ENCODE results near the gene PFAS. TPM values are rescaled to one million over a fixed set of nuclear protein-coding genes. Genes with fewer than 3 reads are reported as not detected.

Gene PFAS
- total and polyA plus RNA-seq, 2 experiments from 2014 or later = 96.1 to 168 TPM

DNA sequence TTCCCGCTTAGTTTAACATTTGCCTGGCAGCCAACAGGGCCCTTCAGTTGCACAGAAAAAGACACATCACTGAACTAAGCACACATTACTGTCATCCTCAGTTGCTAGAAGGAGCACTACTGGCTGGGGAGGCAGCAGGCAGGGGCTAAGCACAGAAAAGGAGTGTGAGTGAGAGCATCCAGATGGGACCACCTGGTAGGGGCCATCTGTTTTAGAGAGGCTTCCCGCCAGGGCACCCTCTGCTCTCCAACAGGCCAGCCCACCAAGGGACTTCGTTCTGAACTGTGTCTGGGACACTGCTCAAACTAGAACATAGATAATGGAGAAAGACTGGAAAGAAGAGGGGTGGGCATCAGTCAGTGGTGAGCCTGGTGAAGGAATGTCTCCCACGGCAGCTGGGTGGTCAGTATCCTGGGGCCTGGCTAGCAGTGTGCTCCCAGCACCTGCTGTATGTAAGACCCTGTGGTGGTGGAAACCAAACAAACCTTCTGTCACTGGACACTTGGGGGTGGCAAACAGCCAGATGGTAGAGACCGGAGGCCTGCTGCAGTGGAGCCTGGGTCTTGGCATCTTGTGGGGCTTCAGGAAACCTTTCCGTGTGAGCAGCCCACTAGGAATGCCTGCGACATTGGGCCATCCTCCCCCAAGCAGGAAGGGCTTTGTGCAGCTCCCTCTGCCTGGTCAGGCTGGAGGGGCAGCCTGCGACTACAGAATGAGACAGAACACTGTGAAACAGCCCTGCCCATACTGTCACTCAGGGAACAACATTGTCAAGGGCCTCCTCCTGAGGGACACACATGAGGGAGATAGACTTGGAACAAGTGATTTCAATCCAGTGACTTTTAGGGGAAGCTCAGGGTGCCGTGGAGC is 26.6 kb downstream of the PFAS start (continued):
- TF ChIP-seq ZNF462 (CRISPR knock-in tag; IDR thresholded peaks at IDR 0.05) (no peak), NANOG (IDR thresholded peaks at IDR 0.05; ENCODE audit: borderline replicate concordance) (no peak), ZNF114 (CRISPR knock-in tag; IDR thresholded peaks at IDR 0.05) (no peak), EZH2phosphoT487 (IDR thresholded peaks at IDR 0.05; ENCODE audit: unreplicated experiment) (no peak), ZNF331 (CRISPR knock-in tag; IDR thresholded peaks at IDR 0.05; ENCODE audit: low read depth) (no peak), POLR2AphosphoS5 (IDR thresholded peaks at IDR 0.05; ENCODE audit: low read depth) (no peak)
- TF ChIP-seq, protein P1, sequence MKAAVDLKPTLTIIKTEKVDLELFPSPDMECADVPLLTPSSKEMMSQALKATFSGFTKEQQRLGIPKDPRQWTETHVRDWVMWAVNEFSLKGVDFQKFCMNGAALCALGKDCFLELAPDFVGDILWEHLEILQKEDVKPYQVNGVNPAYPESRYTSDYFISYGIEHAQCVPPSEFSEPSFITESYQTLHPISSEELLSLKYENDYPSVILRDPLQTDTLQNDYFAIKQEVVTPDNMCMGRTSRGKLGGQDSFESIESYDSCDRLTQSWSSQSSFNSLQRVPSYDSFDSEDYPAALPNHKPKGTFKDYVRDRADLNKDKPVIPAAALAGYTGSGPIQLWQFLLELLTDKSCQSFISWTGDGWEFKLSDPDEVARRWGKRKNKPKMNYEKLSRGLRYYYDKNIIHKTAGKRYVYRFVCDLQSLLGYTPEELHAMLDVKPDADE (IDR thresholded peaks at IDR 0.05) = no peak
- TF ChIP-seq, protein P2, sequence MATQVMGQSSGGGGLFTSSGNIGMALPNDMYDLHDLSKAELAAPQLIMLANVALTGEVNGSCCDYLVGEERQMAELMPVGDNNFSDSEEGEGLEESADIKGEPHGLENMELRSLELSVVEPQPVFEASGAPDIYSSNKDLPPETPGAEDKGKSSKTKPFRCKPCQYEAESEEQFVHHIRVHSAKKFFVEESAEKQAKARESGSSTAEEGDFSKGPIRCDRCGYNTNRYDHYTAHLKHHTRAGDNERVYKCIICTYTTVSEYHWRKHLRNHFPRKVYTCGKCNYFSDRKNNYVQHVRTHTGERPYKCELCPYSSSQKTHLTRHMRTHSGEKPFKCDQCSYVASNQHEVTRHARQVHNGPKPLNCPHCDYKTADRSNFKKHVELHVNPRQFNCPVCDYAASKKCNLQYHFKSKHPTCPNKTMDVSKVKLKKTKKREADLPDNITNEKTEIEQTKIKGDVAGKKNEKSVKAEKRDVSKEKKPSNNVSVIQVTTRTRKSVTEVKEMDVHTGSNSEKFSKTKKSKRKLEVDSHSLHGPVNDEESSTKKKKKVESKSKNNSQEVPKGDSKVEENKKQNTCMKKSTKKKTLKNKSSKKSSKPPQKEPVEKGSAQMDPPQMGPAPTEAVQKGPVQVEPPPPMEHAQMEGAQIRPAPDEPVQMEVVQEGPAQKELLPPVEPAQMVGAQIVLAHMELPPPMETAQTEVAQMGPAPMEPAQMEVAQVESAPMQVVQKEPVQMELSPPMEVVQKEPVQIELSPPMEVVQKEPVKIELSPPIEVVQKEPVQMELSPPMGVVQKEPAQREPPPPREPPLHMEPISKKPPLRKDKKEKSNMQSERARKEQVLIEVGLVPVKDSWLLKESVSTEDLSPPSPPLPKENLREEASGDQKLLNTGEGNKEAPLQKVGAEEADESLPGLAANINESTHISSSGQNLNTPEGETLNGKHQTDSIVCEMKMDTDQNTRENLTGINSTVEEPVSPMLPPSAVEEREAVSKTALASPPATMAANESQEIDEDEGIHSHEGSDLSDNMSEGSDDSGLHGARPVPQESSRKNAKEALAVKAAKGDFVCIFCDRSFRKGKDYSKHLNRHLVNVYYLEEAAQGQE (IDR thresholded peaks at IDR 0.05; ENCODE audit: unreplicated experiment) = no peak

Measured in GM23338 (cell line).